Breast epithelium (tissue), 4 donors: ENCODE results near the gene GABRA5. TPM values are rescaled to one million over a fixed set of nuclear protein-coding genes. Genes with fewer than 3 reads are reported as not detected.

ENCODE experiments used
- DNase-seq, 2 donors: peaks; one replicate each; pipeline ENCODE4 v3.0.0-alpha.2; 2019; ENCODE audit warnings: low spot score in 2 of 2
- H3K27ac ChIP-seq, 2 donors: fragments of 200-600 bp; sonication (generic) in 1 of 2; one replicate each; pipeline ENCODE4 v1.5.1; 2016 to 2019; ENCODE audit warnings: mild to moderate bottlenecking in 1 of 2
- H3K27me3 ChIP-seq, 2 donors: fragments of 200-600 bp; sonication (generic) in 1 of 2; one replicate each; pipeline versions ENCODE4 v1.5.1 to v1.6.0; 2017 to 2019; ENCODE audit warnings: control low read depth in 1 of 2, mild to moderate bottlenecking in 1 of 2
- H3K36me3 ChIP-seq: fragments of 200-600 bp; one replicate; pipeline ENCODE4 v1.5.1; 2019
- H3K4me1 ChIP-seq, 2 donors: fragments of 200-600 bp; sonication (generic); one replicate each; pipeline ENCODE4 v1.5.1; 2016 to 2019; ENCODE audit warnings: control low read depth in 1 of 2
- H3K4me3 ChIP-seq, 3 donors: fragments of 200-600 bp; sonication (generic); 1 replicate in 2 of 3; 2 replicates in 1 of 3; pipeline ENCODE4 v1.5.1; 2016 to 2019; ENCODE audit warnings: mild to moderate bottlenecking in 3 of 3, moderate library complexity in 2 of 3
- H3K9me3 ChIP-seq, 2 donors: fragments of 200-600 bp; sonication (generic) in 1 of 2; one replicate each; pipeline ENCODE4 v1.5.1; 2016 to 2019; ENCODE audit warnings: control low read depth in 1 of 2
- POLR2A ChIP-seq: fragments of 450-650 bp; IDR thresholded peaks from one replicate; pipeline ENCODE4 v1.6.1; 2016; ENCODE audit warnings: antibody characterized with exemption, mild to moderate bottlenecking, moderate library complexity
- POLR2AphosphoS5 ChIP-seq, 3 donors: sonication (generic); formaldehyde crosslinking; IDR thresholded peaks; one replicate each; pipeline ENCODE4 v1.6.1; 2017; ENCODE audit warnings: antibody characterized with exemption in 3 of 3
- intact Hi-C: fragments of 100-400 bp; cut with DNase I; formaldehyde crosslinking; loops from one replicate; pipeline ENCODE4 v1.15.1; 2023; ENCODE audit warnings: low total_unique reads
- total RNA-seq, 3 donors: library from RNA; depleted of rRNA; stranded (reverse); fragments of >200 nt; gene quantifications; one replicate each; pipeline ENCODE4 v1.1.0, GENCODE V29; 2016
- TF ChIP-seq, protein P1 (sequence below), 3 donors: fragments of 450-650 bp; IDR thresholded peaks; one replicate each; pipeline ENCODE4 v1.5.1; 2016 to 2017; ENCODE audit warnings: antibody characterized with exemption in 3 of 3, mild to moderate bottlenecking in 3 of 3, moderate library complexity in 3 of 3

Gene GABRA5
- total RNA-seq, 3 donors from 2014 or later, result not detected

DNA sequence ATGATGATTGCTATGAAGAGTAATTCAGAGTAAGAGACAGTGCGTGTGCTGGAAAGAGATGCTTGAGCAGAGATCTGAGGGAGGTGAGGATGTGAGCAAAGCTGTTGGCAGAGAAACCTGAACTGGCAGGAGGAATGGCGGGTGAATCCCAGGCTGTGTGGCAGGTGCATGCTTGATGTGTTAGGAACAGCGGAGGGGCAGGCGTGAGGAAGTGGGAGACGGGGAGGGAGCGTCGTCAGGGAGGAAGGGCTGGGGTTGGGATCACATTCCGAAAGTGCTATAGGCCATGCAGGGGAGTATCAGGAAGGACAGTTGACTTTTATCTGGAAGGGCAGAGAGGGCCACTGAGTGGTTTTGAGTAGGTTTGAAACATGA, 8.6 kb downstream of the GABRA5 start:
- no peak for DNase-seq
- no peak overlapping the region for H3K27ac ChIP-seq
- TF ChIP-seq POLR2A, result no peak
- no peak for TF ChIP-seq POLR2AphosphoS5 (IDR thresholded peaks at IDR 0.05)
- TF ChIP-seq, protein P1, sequence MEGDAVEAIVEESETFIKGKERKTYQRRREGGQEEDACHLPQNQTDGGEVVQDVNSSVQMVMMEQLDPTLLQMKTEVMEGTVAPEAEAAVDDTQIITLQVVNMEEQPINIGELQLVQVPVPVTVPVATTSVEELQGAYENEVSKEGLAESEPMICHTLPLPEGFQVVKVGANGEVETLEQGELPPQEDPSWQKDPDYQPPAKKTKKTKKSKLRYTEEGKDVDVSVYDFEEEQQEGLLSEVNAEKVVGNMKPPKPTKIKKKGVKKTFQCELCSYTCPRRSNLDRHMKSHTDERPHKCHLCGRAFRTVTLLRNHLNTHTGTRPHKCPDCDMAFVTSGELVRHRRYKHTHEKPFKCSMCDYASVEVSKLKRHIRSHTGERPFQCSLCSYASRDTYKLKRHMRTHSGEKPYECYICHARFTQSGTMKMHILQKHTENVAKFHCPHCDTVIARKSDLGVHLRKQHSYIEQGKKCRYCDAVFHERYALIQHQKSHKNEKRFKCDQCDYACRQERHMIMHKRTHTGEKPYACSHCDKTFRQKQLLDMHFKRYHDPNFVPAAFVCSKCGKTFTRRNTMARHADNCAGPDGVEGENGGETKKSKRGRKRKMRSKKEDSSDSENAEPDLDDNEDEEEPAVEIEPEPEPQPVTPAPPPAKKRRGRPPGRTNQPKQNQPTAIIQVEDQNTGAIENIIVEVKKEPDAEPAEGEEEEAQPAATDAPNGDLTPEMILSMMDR (IDR thresholded peaks at IDR 0.05), result no peak
- no peaks in the 10 kb centered on the region for H3K4me1 ChIP-seq
- peaks cover 0 to 21% of the 10 kb centered on the region in 2 donors for H3K27me3 ChIP-seq
- H3K9me3 ChIP-seq, result no peaks in the 10 kb centered on the region
- no peak overlapping the region for H3K4me3 ChIP-seq
- intact Hi-C loops, result no loop called here
- H3K36me3 ChIP-seq, result no peaks in the 10 kb centered on the region

DNA sequence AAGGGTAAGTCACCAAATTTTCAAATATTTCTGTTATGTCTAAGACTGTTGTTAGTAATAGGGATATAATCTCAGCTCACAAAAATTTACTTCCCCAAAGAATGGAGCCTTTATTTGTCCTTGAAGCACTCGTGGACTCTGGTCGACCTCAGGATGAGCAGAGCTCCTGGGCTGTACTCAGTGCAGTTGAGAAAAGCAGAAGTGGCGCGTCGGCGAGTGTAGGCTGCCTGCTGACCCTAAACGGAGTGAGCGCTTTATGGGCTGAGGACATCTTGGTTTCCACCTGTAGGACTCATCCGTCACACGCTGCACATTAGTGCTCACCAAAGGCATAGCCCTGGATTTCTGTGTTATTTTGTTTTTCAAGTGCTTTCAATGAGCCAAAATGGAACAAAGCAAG, 11.0 kb downstream of the GABRA5 start:
- no peak for DNase-seq

DNA sequence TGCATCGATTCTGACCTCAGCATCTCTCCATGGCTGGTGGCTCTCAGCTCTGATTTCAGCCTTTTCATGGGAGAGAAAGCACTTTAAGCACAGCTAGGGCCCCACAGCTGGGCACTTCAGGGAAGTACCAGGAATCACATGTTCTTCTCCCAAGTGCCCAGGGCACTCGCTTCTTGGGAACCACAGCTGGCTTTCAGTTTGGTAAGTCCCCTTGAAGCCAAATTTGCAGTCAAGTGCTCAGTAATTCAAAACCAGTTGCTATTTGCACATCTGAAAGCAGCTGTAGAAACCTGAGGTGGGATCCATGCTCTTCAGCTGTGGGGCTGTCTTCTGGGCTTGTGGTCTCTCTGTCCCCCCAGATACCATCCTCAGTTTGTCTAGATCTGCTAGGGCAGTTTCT, 12.8 kb downstream of the GABRA5 start:
- Histone ChIP-seq H3K27ac (no peak overlapping the region), H3K36me3 (no peaks in the 10 kb centered on the region), H3K27me3 (peaks cover 0 to 6% of the 10 kb centered on the region in 2 donors), H3K4me1 (no peaks in the 10 kb centered on the region), H3K4me3 (no peak overlapping the region), H3K9me3 (no peaks in the 10 kb centered on the region)
- DNase-seq, result no peak
- intact Hi-C loops, result no loop called here
- TF ChIP-seq POLR2AphosphoS5 (IDR thresholded peaks at IDR 0.05) (no peak), POLR2A (no peak)
- TF ChIP-seq, protein P1 (IDR thresholded peaks at IDR 0.05), result no peak

More for the DNA sequence above, 11.0 kb downstream of the GABRA5 start:
- H3K4me1 ChIP-seq, result no peaks in the 10 kb centered on the region
- intact Hi-C loops, result no loop called here
- H3K27ac ChIP-seq, result no peak overlapping the region
- no peaks in the 10 kb centered on the region for H3K9me3 ChIP-seq
- TF ChIP-seq, protein P1 (IDR thresholded peaks at IDR 0.05), result no peak
- TF ChIP-seq POLR2AphosphoS5 (IDR thresholded peaks at IDR 0.05) (no peak), POLR2A (no peak)
- peaks cover 0 to 8% of the 10 kb centered on the region in 2 donors for H3K27me3 ChIP-seq
- no peaks in the 10 kb centered on the region for H3K36me3 ChIP-seq
- H3K4me3 ChIP-seq, result no peak overlapping the region

DNA sequence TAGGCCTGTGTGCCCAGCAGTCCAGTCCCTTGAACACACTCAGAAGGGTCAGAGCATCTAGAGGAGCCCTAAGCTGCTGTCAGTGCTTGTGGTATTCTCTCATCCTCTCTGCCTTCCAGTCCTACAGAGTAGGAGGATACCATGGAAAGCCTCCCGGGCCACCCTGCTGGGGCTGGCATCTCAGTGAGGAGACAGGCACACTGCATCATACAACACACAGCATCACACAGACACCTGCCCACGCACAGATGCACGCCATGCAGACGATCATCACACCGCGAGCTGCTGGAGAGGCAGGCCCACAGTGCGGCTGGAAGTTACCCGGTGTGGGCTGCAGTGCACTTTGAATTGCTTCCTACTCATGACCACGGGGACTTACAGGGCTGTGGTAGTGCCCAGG, 15.2 kb downstream of the GABRA5 start:
- Histone ChIP-seq H3K36me3 (no peaks in the 10 kb centered on the region), H3K4me1 (no peaks in the 10 kb centered on the region), H3K27me3 (no peaks in the 10 kb centered on the region), H3K9me3 (no peaks in the 10 kb centered on the region), H3K27ac (no peak overlapping the region), H3K4me3 (no peak overlapping the region)
- intact Hi-C loops, result no loop called here
- no peak for DNase-seq
- no peak for TF ChIP-seq POLR2A
- TF ChIP-seq, protein P1 (IDR thresholded peaks at IDR 0.05), result no peak
- no peak for TF ChIP-seq POLR2AphosphoS5 (IDR thresholded peaks at IDR 0.05)

DNA sequence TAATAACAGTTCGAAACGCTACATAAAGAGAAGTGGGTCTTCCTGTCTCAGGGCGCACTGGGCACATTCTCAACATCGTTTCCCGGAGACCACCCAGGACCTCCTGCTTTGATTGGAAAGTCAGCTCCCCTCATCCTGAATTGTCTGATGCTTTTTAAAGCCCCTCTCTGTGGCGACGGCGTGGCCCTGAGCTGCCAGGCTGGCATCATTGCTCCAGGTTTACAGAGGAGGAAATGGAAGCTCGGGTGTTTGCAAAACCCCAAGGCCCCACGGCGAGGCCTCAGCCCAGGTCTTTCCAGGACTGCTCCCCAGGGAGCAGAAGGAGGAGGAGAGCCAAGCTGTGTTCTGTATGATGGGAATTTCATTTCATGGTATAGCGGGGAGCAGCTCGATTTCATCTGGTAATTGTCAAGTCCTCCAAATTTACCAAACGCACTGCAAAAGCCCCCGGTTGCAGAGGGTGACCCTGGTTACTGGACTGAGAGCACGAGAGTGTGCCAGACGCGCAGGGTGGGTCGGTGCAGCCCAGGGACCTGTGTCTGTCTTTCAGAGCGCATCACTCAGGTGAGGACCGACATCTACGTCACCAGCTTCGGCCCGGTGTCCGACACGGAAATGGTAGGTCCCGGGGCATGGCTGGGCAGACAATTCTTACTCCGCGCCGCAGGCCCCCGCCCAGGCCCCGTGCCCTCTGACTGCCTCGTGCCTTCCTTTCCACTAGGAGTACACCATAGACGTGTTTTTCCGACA, 15.9 kb downstream of the GABRA5 start:
- Histone ChIP-seq H3K9me3 (no peaks in the 10 kb centered on the region), H3K27ac (no peak overlapping the region), H3K36me3 (no peaks in the 10 kb centered on the region), H3K4me3 (no peak overlapping the region), H3K4me1 (no peaks in the 10 kb centered on the region), H3K27me3 (no peaks in the 10 kb centered on the region)
- DNase-seq, result no peak
- TF ChIP-seq POLR2A (no peak), POLR2AphosphoS5 (IDR thresholded peaks at IDR 0.05) (no peak)
- TF ChIP-seq, protein P1 (IDR thresholded peaks at IDR 0.05), result no peak
- intact Hi-C loops, result no loop called here
